ENCODE data around the gene DTNB. TPM values are rescaled to one million over a fixed set of nuclear protein-coding genes. Genes with fewer than 3 reads are reported as not detected.

DTNB gene
- total and polyA plus RNA-seq, 10 of the 15 experiments (the other 5 are each of a cell fraction or from before 2014, with no cell fraction given), result 4.5 to 30.6 (median 11.9) TPM

GRCh38 chr2:25512707-25513106 is 160.7 kb downstream of the DTNB start:
- intact Hi-C loops (cut with micrococcal nuclease; ENCODE audit: unreplicated experiment) (no loop called here), in situ Hi-C loops (cut with MboI) (no loop called here)
- SMC1A ChIA-PET (ENCODE audit: uncharacterized antibody, unreplicated experiment), result interaction anchor here (1.0 to 4.8 kb wide), 5 partner anchors 11 to 131 kb away, joined by 3 to 31 read pairs (median 4); no protein-coding TSS in a partner anchor
- Histone ChIP-seq H3K36me3 (ENCODE audit: control insufficient read depth in 2 of 2, insufficient read depth in 2 of 2, low read length in 1 of 2) (no peaks in the 10 kb centered on the region), H3K4me3 (no peak overlapping the region), H3K9me3 (replicated peaks; ENCODE audit: control insufficient read depth, insufficient read depth, low read length) (no peaks in the 10 kb centered on the region; the same call in 2 of the 3 replicates), H3K27ac (ENCODE audit: control insufficient read depth, insufficient read depth) (no peak overlapping the region), H3K79me2 (ENCODE audit: control insufficient read depth, insufficient read depth, low read length) (no peaks in the 10 kb centered on the region), H2AFZ (ENCODE audit: control insufficient read depth, low read depth, low read length) (no peak overlapping the region; the same call in 1 of the 2 replicates), H3K27me3 (replicated peaks in 1 of 2; ENCODE audit: control insufficient read depth in 2 of 2, insufficient read depth in 2 of 2, low read length in 1 of 2) (no peaks in the 10 kb centered on the region), H3K4me2 (ENCODE audit: control insufficient read depth, insufficient read depth) (no peak overlapping the region), H4K20me1 (ENCODE audit: control insufficient read depth, insufficient read depth) (no peaks in the 10 kb centered on the region), H3K9ac (ENCODE audit: control insufficient read depth, insufficient read depth, low read length) (no peak overlapping the region), H3K4me1 (ENCODE audit: control insufficient read depth, insufficient read depth, low read length) (peaks cover 18% of the 10 kb centered on the region)
- RAD21 ChIA-PET (ENCODE audit: unreplicated experiment), result interaction anchor here (0.5 kb wide), 1 partner anchor 159 kb away, joined by 3 read pairs; no protein-coding TSS in a partner anchor
- ATAC-seq (no peak), DNase-seq (ENCODE audit: low read depth, low spot score) (no peak), FAIRE-seq (no peak)
- CTCF ChIA-PET, result interaction anchor here (1.0 to 1.9 kb wide), 6 partner anchors 12 to 239 kb away, joined by 3 to 7 read pairs (median 4); no protein-coding TSS in a partner anchor
- 65% methylated on average over 3 of the region's 3 CpGs for WGBS (ENCODE audit: insufficient coverage, insufficient replicate concordance, low lambda C conversion rate, missing lambda C conversion rate)
- no TSS peak for BruUV-seq (replicated peaks)
- POLR2A ChIA-PET, result interaction anchor here (0.7 to 1.5 kb wide), 4 partner anchors 12 to 151 kb away, joined by 3 to 4 read pairs (median 3); no protein-coding TSS in a partner anchor
- TF ChIP-seq E2F8 (IDR thresholded peaks at IDR 0.05; ENCODE audit: low read depth, partially characterized antibody) (no peak), SMAD5 (IDR thresholded peaks at IDR 0.05; ENCODE audit: low read depth) (no peak), CBFB (IDR thresholded peaks at IDR 0.05; ENCODE audit: low read depth) (no peak), PAX5 (IDR thresholded peaks at IDR 0.05; ENCODE audit: borderline replicate concordance, low read depth, low read length) (no peak), CUX1 (IDR thresholded peaks at IDR 0.05; ENCODE audit: insufficient replicate concordance, low read depth, low read length) (no peak)

Measured in GM12878 (cell line).